Activated naive CD4-positive, alpha-beta T cell treated with anti-CD3 and anti-CD28 coated beads, Interleukin-2, amount 50 U/mL, for 24 hours (primary cell): ENCODE results near the gene TNNI2.

ENCODE experiments used
- H3K27ac Mint-ChIP-seq: one replicate; pipeline ENCODE4 v1.8.0; 2021; ENCODE audit warnings: mild to moderate bottlenecking, mixed read lengths
- H3K27me3 Mint-ChIP-seq: one replicate; pipeline ENCODE4 v1.8.0; 2021; ENCODE audit warnings: mixed read lengths
- H3K36me3 Mint-ChIP-seq: one replicate; pipeline ENCODE4 v1.8.0; 2021; ENCODE audit warnings: mixed read lengths
- H3K4me1 Mint-ChIP-seq: one replicate; pipeline ENCODE4 v1.8.0; 2021; ENCODE audit warnings: mixed read lengths
- H3K4me3 Mint-ChIP-seq: one replicate; pipeline ENCODE4 v1.8.0; 2021; ENCODE audit warnings: mild to moderate bottlenecking, mixed read lengths
- H3K9me3 Mint-ChIP-seq: one replicate; pipeline ENCODE4 v1.8.0; 2021; ENCODE audit warnings: mixed read lengths

The TNNI2 gene

GRCh38 chr11:1827095-1827813 is 11.5 kb upstream of the TNNI2 start:
- Mint-ChIP-seq H3K9me3 (no peaks in the 10 kb centered on the region), H3K27ac (no peak overlapping the region), H3K27me3 (no peaks in the 10 kb centered on the region), H3K36me3 (no peaks in the 10 kb centered on the region), H3K4me1 (peaks cover 4% of the 10 kb centered on the region), H3K4me3 (no peak overlapping the region)

GRCh38 chr11:1827931-1828330 is 10.8 kb upstream of the TNNI2 start:
- H3K27me3 Mint-ChIP-seq, result no peaks in the 10 kb centered on the region

GRCh38 chr11:1828542-1828941 is 10.2 kb upstream of the TNNI2 start:
- Mint-ChIP-seq H3K27ac (no peak overlapping the region), H3K27me3 (no peaks in the 10 kb centered on the region), H3K4me3 (no peak overlapping the region), H3K9me3 (no peaks in the 10 kb centered on the region), H3K36me3 (no peaks in the 10 kb centered on the region), H3K4me1 (peaks cover 4% of the 10 kb centered on the region)

More at GRCh38 chr11:1827931-1828330, 10.8 kb upstream of the TNNI2 start:
- no peaks in the 10 kb centered on the region for H3K36me3 Mint-ChIP-seq
- H3K4me1 Mint-ChIP-seq, result peaks cover 4% of the 10 kb centered on the region
- H3K4me3 Mint-ChIP-seq, result no peak overlapping the region
- no peak overlapping the region for H3K27ac Mint-ChIP-seq
- no peaks in the 10 kb centered on the region for H3K9me3 Mint-ChIP-seq

DNA sequence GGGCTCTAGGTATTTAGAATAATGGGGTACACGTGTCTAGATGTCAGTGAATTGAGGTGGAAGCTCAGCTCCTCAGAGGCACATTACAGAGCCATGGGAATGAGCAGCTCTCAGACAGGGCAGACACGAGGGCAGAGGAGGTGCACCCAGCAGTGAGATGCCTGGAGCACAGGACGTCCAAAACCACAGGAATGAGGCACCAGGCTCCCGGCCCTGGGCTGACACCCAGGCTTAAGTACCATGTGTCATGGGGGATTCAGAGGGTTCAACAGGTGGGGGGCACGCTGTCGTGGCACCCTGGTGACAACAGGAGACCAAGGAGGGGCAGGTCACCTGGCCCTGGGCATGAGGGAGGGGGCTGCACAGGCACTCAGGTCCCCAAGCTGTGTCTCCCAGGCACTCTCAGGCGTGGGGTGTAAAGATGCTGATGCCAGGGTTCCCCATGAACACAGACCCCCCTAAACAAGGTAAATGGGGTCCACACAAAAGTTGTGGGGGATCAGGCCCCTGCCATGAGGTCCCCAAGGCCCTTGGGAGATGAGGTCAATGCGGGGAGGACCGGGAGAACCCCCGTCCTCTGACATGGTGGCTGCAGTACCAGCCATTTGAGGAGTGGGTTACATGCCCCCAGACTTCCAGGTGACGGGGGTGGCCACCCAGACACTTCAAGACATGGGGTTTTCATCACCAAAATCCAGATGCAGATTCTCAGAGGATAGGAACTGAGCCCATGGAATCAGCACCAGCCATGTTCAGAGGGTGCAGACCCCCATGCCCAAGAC is 9.6 kb upstream of the TNNI2 start:
- Mint-ChIP-seq H3K4me3 (no peak overlapping the region), H3K4me1 (peaks cover 4% of the 10 kb centered on the region), H3K27me3 (no peaks in the 10 kb centered on the region), H3K36me3 (no peaks in the 10 kb centered on the region), H3K9me3 (no peaks in the 10 kb centered on the region), H3K27ac (no peak overlapping the region)

DNA sequence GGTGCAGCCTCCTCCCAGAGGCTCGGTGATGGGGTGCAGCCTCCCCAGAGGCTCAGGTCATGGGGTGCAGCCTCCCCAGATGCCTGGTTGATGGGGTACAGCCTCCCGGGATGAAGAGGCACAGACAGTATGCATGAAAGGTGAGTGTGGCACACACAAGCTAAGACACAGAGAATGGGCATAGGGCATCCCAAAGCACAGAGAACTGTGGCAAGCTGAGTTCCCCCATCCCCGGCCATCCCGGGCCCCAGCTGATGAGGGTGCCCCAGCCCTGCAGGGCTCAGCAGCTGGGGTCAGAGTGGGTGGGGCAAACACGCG is 8.8 kb upstream of the TNNI2 start:
- Mint-ChIP-seq H3K27ac (no peak overlapping the region), H3K4me1 (peaks cover 4% of the 10 kb centered on the region), H3K9me3 (no peaks in the 10 kb centered on the region)

DNA sequence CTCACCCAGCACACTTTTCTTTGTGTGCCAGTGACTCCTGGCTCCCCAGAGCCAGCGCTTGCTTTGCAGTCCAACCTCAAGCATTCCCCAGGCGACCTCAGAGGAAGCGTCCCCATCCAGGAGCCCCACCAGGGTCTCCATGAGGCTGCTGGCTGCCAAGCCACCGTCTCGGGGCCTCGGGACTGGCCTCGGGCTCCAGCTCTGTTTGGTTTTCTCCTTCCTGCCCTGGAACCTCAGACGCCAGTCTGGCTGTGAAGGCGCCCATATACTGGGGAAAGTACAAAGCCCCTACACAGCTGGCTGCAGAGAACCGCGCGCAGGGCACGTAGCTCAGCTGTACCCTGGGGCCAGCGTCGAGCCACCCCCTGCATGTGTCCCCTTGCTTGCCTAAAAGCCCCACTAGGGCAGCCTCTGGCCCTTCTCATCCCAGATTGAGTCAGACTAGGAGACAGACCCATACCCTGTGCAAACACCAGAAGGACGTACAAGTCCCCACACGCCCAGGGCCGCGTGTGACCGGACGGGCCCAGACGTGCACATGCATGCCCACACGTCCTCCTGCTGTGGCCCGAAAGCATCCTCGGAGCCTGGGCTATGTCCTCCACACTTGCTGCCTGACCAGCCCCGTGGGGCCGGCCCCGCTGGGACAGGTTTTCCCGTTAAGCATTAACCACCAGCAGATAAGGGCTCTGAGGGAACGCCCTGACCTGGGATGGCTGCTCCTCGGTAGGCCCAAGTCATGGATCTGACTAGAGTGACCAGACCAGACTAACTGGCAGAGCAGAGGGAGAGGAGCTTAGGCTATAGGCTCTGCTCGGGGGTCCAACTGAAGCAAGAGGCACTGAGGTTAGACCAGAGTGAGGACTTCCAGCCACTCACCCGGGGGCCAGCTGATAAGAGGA is 8.2 kb upstream of the TNNI2 start:
- H3K4me1 Mint-ChIP-seq, result peaks cover 4% of the 10 kb centered on the region
- no peak overlapping the region for H3K4me3 Mint-ChIP-seq
- H3K9me3 Mint-ChIP-seq, result no peaks in the 10 kb centered on the region
- H3K27ac Mint-ChIP-seq, result no peak overlapping the region
- H3K27me3 Mint-ChIP-seq, result no peaks in the 10 kb centered on the region
- no peaks in the 10 kb centered on the region for H3K36me3 Mint-ChIP-seq

More for the DNA sequence above, 8.8 kb upstream of the TNNI2 start:
- H3K4me3 Mint-ChIP-seq, result no peak overlapping the region
- no peaks in the 10 kb centered on the region for H3K27me3 Mint-ChIP-seq
- H3K36me3 Mint-ChIP-seq, result no peaks in the 10 kb centered on the region

GRCh38 chr11:1831338-1832210 is 7.2 kb upstream of the TNNI2 start:
- no peaks in the 10 kb centered on the region for H3K27me3 Mint-ChIP-seq
- no peaks in the 10 kb centered on the region for H3K36me3 Mint-ChIP-seq
- H3K27ac Mint-ChIP-seq, result no peak overlapping the region
- H3K4me3 Mint-ChIP-seq, result no peak overlapping the region
- peaks cover 4% of the 10 kb centered on the region for H3K4me1 Mint-ChIP-seq
- no peaks in the 10 kb centered on the region for H3K9me3 Mint-ChIP-seq

- Mint-ChIP-seq H3K4me3 (no peak overlapping the region), H3K9me3 (no peaks in the 10 kb centered on the region), H3K4me1 (peaks cover 4% of the 10 kb centered on the region), H3K27ac (no peak overlapping the region), H3K27me3 (no peaks in the 10 kb centered on the region), H3K36me3 (no peaks in the 10 kb centered on the region)
Measured at GRCh38 chr11:1832211-1832919, 6.4 kb upstream of the TNNI2 start.

DNA sequence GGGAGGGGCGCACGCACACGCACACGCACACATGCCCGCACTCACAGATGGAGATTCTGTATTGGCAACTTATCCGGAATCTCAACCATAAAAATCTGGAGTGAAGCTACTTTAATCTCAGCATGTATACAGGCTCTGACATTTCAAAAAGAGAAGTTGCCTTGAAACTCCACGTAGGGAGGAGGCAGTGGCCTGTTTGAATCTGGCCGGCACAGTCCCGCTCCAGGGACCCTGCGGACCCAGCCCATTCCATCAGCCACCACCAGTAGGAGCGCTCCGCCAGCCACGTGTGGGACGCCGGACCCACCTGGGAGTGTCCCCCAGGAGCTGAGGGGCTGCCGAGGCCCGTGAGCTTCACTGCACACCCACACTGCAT is 5.9 kb upstream of the TNNI2 start:
- H3K36me3 Mint-ChIP-seq, result no peaks in the 10 kb centered on the region
- no peaks in the 10 kb centered on the region for H3K27me3 Mint-ChIP-seq
- no peak overlapping the region for H3K27ac Mint-ChIP-seq
- peaks cover 4% of the 10 kb centered on the region for H3K4me1 Mint-ChIP-seq
- H3K9me3 Mint-ChIP-seq, result no peaks in the 10 kb centered on the region
- H3K4me3 Mint-ChIP-seq, result no peak overlapping the region

GRCh38 chr11:1834062-1834610 is 4.6 kb upstream of the TNNI2 start:
- Mint-ChIP-seq H3K27ac (no peak overlapping the region), H3K4me1 (peaks cover 4% of the 10 kb centered on the region), H3K4me3 (no peak overlapping the region), H3K36me3 (no peaks in the 10 kb centered on the region), H3K9me3 (no peaks in the 10 kb centered on the region), H3K27me3 (no peaks in the 10 kb centered on the region)

DNA sequence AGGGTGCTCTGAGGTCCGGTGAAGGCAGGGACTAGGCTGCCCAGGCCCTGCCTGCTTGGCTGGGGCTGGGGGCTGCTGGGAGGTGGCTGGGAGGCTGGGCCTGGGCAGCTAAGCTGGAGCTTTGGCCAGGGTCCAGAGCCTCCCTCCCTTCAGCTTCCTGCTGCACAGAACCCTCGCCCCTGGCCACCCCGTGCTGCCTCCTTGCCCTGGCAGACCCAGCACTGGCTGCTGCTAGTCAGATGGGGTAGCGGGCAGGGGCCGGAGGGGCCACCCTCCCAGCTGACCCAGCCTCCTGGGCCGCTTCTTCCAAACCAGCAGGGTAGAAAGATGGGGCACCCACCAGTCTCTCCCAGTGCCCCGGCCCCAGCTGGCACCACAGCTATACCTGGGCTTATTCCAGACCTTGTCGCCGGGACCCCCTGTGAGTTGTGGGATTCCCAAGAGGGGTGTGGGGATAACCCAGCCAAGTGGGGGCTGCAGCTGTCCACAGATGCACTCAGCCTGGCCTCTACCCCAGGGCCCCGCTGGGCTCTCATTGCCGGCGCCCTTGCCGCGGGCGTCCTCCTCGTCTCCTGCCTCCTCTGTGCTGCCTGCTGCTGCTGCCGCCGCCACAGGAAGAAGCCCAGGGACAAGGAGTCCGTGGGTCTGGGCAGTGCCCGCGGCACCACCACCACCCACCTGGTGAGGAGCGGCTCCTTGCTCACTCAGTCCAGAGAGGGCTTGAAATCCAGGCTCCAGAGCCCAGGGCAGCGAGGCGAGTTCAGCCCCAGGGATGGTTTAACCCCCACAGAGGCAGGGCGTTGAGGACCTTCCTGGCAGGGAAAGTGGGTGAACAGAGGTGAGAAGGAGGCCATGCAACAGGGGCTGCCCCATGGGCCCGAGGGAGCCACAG is 3.8 kb upstream of the TNNI2 start, which contains the start of gene SYT8:
SYT8 (plus strand) TSS at position 212 of the 892 bp plus-strand sequence; CDS start at position 328, 116 bp downstream.
- Mint-ChIP-seq H3K27me3 (no peaks in the 10 kb centered on the region), H3K9me3 (no peaks in the 10 kb centered on the region), H3K36me3 (no peaks in the 10 kb centered on the region), H3K4me3 (no peak within 1 kb of the TSS), H3K27ac (no peak within 1 kb of the TSS), H3K4me1 (peaks cover 7% of the 10 kb centered on the region)

DNA sequence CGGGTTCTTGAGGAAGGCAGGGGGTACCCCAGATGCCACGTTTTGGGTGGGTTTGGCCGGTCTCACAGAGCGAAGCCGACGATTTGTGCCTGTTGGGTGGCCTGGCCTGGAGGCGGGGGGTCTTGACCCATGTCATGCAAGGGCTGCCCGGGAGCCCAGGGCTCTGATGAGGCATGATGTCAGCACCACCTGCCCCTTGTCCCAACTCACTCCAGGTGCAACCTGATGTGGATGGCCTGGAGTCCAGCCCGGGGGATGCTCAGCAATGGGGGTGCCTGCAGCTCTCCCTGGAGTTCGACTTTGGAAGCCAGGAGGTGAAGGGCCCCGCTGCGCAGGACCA is 3.1 kb upstream of the TNNI2 start:
- H3K27me3 Mint-ChIP-seq, result no peaks in the 10 kb centered on the region

DNA sequence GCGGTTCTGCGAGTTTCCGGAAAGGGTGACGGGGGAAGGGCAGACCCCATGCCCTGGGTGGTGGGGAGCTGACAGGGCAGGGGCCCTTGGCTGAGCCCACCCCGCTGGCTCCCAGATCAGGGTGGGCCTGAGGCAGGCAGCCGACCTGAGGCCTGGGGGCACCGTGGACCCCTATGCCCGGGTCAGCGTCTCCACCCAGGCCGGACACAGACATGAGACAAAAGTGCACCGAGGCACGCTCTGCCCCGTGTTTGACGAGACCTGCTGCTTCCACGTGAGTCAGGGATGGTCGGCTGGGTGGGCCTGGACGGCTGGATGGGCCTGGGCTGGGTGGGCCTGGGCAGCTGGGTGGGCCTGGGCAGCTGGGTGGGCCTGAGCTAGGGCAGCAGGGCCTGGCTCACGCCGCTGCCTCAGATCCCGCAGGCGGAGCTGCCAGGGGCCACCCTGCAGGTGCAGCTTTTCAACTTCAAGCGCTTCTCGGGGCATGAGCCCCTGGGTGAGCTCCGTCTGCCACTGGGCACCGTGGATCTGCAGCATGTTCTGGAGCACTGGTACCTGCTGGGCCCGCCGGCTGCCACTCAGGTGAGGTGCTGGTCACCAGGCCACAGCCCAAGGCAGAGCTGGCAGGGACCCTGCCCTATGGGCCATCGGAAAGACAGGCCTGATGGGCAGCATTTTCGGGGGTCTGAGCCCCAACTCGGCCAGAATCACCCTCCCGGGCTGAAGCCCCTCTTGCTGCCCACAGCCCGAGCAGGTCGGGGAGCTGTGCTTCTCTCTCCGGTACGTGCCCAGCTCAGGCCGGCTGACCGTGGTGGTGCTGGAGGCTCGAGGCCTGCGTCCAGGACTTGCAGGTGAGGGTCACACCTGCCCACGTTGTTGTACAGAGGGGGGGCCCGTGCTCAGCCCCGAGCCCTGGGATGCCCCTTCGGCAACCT is 2.5 kb upstream of the TNNI2 start:
- Mint-ChIP-seq H3K36me3 (no peaks in the 10 kb centered on the region), H3K4me1 (peaks cover 7% of the 10 kb centered on the region), H3K27ac (no peak overlapping the region), H3K4me3 (no peak overlapping the region), H3K9me3 (no peaks in the 10 kb centered on the region), H3K27me3 (no peaks in the 10 kb centered on the region)

More for the DNA sequence above, 3.1 kb upstream of the TNNI2 start:
- Mint-ChIP-seq H3K9me3 (no peaks in the 10 kb centered on the region), H3K4me3 (no peak overlapping the region), H3K4me1 (peaks cover 7% of the 10 kb centered on the region), H3K36me3 (no peaks in the 10 kb centered on the region), H3K27ac (no peak overlapping the region)
